ENCODE data around the gene HAUS6.
"Not testable (repeated sequence)": the region's sequence is repeated elsewhere in the genome, so short reads cannot be mapped to it uniquely, and the experiment has no call there.

The HAUS6 gene

GRCh38 chr9:19022206-19022605 lies 80.5 kb downstream of the HAUS6 start:
- TF ChIP-seq CTCF (IDR thresholded peaks at IDR 0.05; ENCODE audit: insufficient read depth, low read length, missing control alignments): no peak
- H3K4me3 ChIP-seq (ENCODE audit: low read depth, low read length): no peak overlapping the region
- ChIA-PET CTCF (interaction anchor here (0.6 to 1.5 kb wide), 4 partner anchors 9 to 768 kb away, joined by 3 to 4 read pairs (median 4); no protein-coding TSS in a partner anchor), POLR2A (no interaction called here)
- DNase-seq (ENCODE audit: low read depth, low spot score): no peak

GRCh38 chr9:19021649-19022048 lies 81.1 kb downstream of the HAUS6 start:
- DNase-seq (ENCODE audit: low read depth, low spot score); H3K4me3 ChIP-seq (ENCODE audit: low read depth, low read length); POLR2A ChIA-PET: not testable (repeated sequence)
- CTCF ChIA-PET: interaction anchor here (0.6 to 1.6 kb wide), 5 partner anchors 9 to 767 kb away, joined by 3 to 4 read pairs (median 3); no protein-coding TSS in a partner anchor

- ChIA-PET CTCF (interaction anchor here (0.7 to 1.6 kb wide), 4 partner anchors 8 to 1209 kb away, joined by 3 to 4 read pairs (median 3); no protein-coding TSS in a partner anchor), POLR2A (no interaction called here)
- no peak for TF ChIP-seq CTCF (IDR thresholded peaks at IDR 0.05; ENCODE audit: insufficient read depth, low read length, missing control alignments)
- no peak for DNase-seq (ENCODE audit: low read depth, low spot score)
- no peak overlapping the region for H3K4me3 ChIP-seq (ENCODE audit: low read depth, low read length)
These were observed 81.7 kb downstream of the HAUS6 start for GRCh38 chr9:19020886-19021455.

- no peak for DNase-seq (ENCODE audit: low read depth, low spot score)
- H3K4me3 ChIP-seq (ENCODE audit: low read depth, low read length): no peak overlapping the region
- no peak for TF ChIP-seq CTCF (IDR thresholded peaks at IDR 0.05; ENCODE audit: insufficient read depth, low read length, missing control alignments)
- ChIA-PET CTCF (interaction anchor here (8.9 kb wide), 1 partner anchor 10 kb away, joined by 56 read pairs; no protein-coding TSS in a partner anchor), POLR2A (no interaction called here)
These were observed 84.5 kb downstream of the HAUS6 start for GRCh38 chr9:19018201-19018600.

- no peak for DNase-seq (ENCODE audit: low read depth, low spot score)
- TF ChIP-seq CTCF (IDR thresholded peaks at IDR 0.05; ENCODE audit: insufficient read depth, low read length, missing control alignments): no peak
- POLR2A ChIA-PET: no interaction called here
- no peak overlapping the region for H3K4me3 ChIP-seq (ENCODE audit: low read depth, low read length)
- CTCF ChIA-PET: interaction anchor here (1.2 kb wide), 1 partner anchor 33 kb away, joined by 3 read pairs; no protein-coding TSS in a partner anchor
These were observed 93.2 kb downstream of the HAUS6 start for GRCh38 chr9:19009391-19009965.

Data from AG04449 (cell line).